T1000 (cell line): Measurements from ENCODE around the gene PAPPA.

ENCODE experiments used
- DNase-seq: peaks from one replicate; lab custom pipeline; 2025; ENCODE audit warnings: mixed read lengths; lab: John Stamatoyannopoulos, UW

Gene PAPPA

DNA sequence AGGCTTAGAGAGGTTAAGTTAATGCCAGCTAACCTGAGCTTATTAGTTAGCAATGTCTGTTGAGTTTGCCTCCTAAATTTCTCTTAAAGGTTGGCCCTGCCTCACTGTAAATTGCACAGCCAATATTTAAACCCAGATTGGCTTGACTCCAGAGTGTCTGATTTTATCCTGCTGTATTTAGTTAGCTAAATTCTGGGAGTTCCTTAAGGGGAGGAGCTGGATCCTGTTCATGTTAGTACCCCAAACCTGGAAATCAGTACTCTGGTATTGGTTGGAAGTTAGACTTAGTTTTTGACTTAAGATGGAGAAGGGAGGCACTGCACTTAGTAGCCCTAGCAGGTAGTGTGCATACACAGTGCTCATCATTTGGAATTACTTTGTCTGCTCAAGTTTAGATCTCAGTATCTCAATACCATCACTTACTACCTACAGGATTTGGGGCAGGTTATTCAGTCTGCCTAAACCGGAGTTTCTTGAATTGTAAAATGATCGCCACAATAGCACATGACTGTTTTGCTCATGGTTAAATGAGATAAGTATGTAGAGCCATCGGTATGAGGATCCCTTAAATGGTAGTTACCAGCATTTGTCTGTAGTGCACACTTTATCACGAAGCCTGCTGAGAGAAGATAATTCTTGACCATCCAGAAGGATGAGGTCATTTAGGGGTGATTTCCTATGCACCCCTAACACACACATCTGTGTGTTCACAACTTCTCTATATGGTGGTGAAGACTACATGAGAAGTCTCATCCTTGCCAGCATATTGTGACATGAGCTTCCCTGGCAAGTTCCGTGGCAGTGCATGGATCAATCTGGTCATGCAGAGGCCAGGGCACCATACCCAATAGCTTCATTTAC lies 268.8 kb downstream of the PAPPA start:
- no peak for DNase-seq

DNA sequence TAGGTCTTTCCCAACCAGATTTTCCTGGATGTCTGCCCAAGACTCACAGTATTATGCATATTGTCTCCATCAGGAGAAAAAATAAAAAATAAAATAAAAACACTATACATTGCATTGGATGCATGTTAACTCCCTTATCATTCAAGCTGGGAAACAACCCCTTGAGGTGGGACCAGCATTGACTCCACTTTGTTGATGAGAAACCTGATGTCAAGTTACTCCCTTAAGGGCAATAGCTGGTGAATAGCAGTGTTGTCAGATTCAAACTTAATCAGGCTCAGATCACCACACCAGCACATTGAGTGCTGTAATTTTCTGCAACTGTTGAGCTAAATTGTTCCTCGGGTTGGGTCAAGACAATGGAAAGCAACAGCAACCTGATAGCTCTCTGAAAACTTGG lies 269.6 kb downstream of the PAPPA start:
- DNase-seq = no peak

DNA sequence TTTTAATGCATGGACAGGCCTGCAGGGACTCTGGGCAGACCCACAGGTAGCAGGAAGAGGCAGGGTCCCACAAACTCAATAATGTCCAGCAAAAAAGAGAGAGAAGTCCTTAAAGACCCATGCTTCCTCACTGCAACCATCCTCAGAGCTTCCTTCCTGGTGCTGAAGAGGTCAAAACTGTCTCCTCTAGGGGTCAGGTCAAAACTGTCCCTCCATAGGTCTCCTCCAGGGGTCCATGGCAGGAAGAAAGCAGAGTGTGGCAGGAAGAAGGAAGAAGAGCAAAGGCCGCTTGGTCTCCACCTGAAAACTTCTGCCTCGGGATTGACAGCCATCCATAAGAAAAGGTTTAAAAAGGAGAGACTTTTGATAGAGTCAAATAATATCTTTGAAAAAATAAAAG lies 271.7 kb downstream of the PAPPA start:
- no peak for DNase-seq

DNA sequence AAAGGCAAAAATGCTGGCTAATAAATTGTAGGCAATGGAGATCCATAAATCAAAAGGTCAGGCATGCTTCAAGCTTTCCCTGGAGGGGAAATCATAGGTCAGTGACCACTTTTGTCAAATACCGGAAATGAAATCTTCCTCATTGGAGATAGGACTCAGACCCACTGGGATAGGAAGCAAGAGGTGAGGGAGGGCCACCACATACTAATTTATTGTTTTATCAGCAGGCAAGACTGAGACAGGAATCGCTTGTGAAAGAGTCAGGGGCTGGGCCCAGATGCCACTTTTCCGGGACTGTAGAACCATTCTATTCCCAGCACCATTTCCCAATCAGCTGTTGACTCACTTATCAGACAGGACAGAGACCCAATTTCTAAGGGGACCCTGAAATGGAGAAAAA lies 277.3 kb downstream of the PAPPA start:
- no peak for DNase-seq

DNA sequence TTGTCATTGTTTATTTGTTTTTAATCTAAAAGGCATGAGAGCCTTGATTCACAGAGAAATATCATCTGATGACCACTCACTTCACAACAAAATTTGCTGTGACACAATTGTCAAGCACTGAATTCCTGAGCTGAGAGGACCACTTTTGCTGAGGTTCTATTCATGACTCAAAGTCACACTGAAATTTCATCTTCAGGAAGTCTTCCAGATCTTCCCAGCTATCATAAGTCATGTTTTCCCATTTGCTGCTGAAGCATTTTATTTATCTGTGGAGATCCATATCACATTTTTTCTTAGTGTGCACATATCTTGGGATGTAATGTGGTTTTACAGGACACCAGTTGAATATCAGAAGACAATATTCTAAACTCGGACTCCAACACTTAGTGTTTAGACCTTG lies 278.5 kb downstream of the PAPPA start:
- DNase-seq = no peak

DNA sequence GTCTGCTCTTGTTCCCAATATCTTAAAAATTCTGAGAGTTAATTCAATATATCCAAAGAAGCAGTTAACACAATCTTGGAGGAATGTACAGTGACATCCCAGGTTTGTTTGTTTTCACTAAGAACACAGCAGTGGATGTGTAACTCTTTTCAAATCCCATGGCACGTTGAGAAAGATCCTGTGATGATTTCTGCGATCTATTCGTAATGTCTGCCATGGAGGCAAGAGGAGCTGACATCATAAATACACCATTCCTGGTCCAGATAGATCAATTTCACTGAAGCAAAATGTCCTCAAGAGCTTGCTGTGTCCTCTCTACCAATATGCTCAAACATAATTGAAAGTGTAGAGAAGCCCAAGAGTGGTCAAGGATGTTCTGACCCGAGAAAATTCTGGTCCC lies 280.7 kb downstream of the PAPPA start:
- DNase-seq = no peak

DNA sequence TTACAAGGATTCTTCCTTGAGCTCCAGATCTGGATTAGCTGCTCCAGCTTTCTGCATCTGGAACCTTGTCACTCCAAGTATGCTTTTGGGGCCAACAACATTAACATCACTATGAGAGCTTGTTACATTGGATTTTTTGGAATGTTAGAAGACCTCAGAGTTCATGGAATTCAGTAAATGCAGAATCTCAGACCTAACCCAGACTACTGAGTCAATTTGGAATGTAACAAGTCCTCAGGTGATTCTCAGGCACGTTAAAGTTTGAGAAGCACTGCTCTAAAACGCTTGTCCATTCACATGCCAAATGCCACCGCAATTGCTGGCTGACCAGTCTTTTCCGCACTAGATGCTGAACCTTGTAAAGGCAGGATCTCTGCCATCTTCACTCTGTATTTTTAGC lies 282.1 kb downstream of the PAPPA start:
- DNase-seq = no peak

DNA sequence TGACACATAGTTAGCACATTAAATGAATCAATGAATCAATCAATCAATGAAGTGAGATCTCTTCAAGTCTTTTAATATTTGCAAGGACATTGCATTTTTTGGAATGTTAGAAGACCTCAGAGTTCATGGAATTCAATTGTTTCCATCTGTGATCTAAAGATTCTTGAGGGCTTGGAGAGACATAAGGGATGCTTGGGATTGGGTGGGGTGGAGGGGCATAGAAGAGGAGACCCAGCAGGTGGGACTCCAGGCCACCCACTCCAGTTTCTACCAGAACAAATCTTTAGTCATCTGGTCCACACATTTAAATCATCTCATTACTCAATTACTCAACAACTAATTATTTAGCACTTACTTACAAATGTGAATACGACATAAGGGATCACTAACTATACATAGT lies 282.5 kb downstream of the PAPPA start:
- DNase-seq = no peak

DNA sequence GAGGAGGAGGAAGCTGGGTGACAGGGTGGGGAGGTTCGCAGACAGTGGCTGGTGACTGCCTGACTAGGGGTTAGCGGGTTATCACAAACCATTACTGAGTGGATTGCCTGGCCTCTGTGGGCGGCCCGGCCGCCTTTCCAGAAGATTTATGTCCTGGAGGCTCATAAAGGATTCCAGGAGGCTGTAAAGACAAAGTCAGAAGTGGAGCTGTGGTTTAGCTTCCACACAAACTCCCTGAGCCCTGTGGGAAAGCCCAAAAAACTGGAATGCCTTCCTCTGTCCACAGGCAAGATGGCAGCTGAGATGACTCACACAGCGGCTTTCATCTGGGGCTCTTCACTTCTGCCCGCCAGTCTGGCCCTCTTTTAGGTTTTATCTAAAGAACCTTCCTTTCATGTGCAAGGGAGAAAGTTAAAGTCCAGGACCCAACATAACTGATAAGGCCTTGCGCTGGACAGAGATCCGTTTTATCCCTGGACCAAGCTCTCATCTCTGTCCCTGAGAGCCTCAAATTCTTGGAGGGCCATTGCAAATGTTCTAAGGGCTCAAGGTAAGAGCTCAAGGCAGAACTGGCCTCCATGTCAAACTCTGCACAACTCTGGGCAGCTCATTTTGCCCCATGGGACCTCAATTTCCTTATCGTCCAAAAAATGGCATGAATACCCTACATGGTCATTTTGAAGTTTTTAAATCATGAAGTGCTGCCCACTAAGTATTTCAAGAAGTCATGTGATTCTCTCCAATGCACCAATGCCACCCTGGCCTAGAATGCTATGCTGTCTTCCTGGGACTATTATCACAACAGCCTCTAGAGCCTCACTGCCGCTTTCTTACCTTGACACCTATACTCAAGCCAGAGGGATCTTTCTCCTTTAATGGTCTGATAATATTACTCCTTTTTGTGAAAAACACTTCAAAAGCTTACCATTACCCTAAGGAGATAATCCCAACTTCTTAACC lies 284.1 kb downstream of the PAPPA start:
- DNase-seq = no peak

DNA sequence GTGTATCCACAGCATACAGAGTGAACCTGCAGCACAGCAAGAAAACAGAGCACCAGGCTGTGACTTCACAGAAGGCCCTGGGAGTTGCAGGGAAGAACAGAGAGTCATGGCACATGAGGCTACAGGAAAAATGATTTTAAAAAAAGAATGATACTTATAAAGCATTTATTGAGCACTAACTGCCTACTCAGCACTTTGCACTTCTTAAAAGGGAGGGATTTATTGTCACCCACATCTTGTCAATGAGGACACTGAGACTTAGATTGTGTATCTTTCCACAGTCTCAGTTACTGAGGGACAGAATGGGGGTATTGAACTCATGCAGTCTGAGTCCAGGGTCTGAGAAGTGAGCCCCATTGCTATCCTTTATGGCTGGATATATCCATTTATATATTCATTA lies 288.9 kb downstream of the PAPPA start:
- DNase-seq = no peak

DNA sequence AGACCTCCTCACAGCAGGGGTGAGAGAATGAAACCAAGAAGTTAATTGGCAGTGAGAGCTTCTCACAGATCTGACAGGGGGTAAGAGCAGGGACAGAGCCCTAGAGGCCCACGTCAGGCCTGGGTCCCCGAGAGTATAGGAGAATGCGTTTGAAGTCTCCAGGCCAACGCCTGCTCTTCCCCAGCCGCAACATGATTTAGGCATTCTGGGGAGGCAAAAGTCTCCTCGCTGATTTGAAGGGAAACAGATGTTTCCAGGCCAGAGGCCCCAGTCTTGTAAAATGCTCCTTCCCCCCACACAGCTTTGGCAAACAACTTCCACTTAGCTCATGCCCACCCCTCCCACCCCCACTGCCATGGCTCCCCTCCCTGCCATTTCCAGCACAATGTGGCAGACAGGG lies 294.3 kb downstream of the PAPPA start:
- DNase-seq = no peak

DNA sequence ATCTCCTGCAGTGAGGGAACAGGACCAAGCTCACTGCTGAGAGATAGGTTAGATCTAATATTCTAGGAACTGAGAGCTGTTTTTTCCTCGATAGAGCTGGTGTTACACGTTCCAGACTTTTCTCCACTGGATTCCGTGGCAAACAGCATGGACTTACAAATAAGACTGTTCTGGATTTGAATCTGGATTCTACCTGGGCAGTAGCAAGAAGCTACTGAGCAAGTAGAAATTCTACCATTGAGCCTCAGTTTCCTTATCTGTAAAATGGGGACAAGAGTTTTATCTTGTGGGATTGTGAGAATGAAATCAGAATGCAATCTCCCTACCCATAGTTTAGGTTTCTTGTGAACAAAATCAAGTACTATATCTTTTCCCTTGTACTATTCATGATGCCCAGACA lies 294.8 kb downstream of the PAPPA start:
- no peak for DNase-seq

DNA sequence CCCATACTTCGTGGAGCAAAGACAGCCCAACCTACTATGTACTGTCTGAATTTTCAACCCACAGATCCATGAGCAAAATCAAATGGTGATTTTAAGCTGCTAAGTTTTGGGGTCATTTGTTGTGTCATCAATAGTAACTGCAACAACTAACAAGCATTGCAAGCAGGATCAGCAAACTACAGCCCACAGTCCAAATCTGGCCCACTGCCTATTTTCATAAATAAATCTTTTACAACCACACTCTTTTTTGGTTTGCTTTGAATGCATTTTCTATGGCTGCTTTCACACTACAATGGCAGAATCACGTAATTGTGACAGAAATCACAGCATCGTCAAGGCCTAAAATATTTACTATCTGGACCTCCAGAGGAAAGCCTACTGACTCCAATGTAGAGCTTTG lies 296.4 kb downstream of the PAPPA start:
- no peak for DNase-seq

DNA sequence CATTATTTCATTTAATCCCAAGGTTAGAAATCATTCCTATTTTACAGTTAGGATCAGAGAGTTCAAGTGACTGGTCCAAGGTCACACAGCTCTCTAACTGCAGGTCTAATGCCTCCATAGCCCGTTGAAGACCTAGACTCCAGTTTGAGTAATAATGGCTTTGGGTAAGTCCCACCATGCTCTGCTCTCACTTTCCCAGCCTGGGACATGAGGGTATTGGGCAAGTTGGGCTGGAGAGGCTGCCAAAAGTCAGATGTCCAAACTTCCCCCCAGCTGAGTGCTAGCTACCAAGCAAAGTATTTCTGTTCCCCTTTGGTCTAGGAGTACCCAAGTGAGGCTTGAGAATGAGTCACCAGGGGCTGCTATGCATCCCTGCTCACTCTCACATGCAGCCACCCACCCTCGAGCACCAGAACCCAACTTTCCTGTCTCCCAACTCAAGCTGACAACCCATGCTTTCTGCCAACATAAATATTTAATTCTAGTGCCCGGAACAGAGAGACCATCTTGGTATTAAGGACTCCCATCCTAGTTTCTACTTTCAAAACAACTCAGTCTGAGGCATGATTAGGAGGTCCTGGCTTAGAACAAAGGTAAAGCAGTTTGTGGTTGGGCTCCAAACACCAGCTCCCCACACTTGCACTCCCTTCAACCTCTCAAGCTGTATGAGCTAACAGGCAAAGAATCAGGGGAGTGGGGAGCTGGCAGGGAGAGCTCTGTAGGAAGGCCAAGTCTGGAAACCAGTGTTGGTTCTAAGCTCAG lies 297.0 kb downstream of the PAPPA start:
- peak; percentile 10 for DNase-seq

DNA sequence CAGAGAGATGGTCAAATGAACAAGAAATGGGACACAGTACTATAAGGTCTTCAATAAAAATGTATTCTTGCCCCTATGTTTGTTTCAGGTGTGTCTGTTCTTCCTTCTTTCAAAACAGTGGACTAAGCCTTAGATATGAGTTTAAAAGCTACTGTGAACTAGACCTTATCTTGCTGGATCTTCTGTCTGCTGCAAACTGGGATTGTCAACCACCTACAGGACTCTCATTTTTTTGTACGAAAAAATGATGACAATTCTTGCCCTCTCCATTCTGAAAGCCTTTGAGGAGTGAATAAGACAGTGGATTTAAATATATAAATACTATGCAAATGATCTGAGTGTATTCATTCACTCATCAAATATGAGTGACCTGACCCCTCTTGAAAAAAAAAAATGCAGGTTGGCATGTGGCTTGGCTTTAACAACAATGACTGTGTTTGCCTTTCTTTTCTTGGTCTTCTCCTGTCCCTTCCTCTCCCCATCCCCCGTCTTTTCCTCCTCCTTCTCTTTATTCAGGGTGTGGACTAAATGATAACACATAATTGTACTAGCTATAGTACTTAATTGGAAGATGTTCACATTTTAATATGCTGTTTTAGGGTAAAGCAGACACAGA lies 298.0 kb downstream of the PAPPA start:
- DNase-seq = no peak
